Measurements from ENCODE around the gene SPAG9.

SPAG9 gene

GRCh38 chr17:51016099-51016498, 104.6 kb downstream of the SPAG9 start:
- Histone ChIP-seq H3K4me1 (ENCODE audit: control insufficient read depth, insufficient read depth, low read length) (no peaks in the 10 kb centered on the region), H3K4me3 (ENCODE audit: low read length) (no peak overlapping the region), H3K27me3 (ENCODE audit: control insufficient read depth, insufficient read depth, low read length) (no peaks in the 10 kb centered on the region), H3K36me3 (ENCODE audit: control insufficient read depth, insufficient read depth, low read length) (no peaks in the 10 kb centered on the region), H3K9ac (ENCODE audit: low read length) (no peak overlapping the region), H3K9me3 (ENCODE audit: control insufficient read depth, low read length) (no peaks in the 10 kb centered on the region)

DNA sequence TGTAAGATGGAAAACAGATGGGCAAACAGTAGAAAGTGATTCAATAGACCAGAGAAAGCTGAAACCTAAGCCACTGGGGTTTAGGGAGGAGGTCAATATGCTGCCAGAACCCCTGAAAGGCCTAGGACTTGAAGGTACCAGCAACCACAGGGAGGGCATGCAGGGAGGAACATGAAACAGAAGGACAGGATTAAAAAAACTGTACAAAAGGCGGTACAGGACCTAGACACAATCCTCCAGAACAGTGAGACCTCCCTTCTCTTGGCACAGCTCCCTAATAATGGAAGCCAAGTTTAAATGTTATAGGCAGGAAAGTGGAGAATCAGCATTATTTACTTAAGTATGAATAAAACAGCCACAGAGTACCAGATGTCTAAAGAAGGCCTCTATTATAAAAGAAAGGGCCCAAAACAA, 105.5 kb downstream of the SPAG9 start:
- H3K9ac ChIP-seq (ENCODE audit: low read length): no peak overlapping the region

GRCh38 chr17:51014129-51014528, 106.5 kb downstream of the SPAG9 start:
- Histone ChIP-seq H3K9ac (ENCODE audit: low read length) (no peak overlapping the region), H3K4me3 (ENCODE audit: low read length) (no peak overlapping the region), H3K9me3 (ENCODE audit: control insufficient read depth, low read length) (no peaks in the 10 kb centered on the region), H3K27me3 (ENCODE audit: control insufficient read depth, insufficient read depth, low read length) (no peaks in the 10 kb centered on the region), H3K4me1 (ENCODE audit: control insufficient read depth, insufficient read depth, low read length) (no peaks in the 10 kb centered on the region), H3K36me3 (ENCODE audit: control insufficient read depth, insufficient read depth, low read length) (no peaks in the 10 kb centered on the region)

More for the DNA sequence above, 105.5 kb downstream of the SPAG9 start:
- Histone ChIP-seq H3K9me3 (ENCODE audit: control insufficient read depth, low read length) (no peaks in the 10 kb centered on the region), H3K4me3 (ENCODE audit: low read length) (no peak overlapping the region), H3K36me3 (ENCODE audit: control insufficient read depth, insufficient read depth, low read length) (no peaks in the 10 kb centered on the region), H3K4me1 (ENCODE audit: control insufficient read depth, insufficient read depth, low read length) (no peaks in the 10 kb centered on the region), H3K27me3 (ENCODE audit: control insufficient read depth, insufficient read depth, low read length) (no peaks in the 10 kb centered on the region)

DNA sequence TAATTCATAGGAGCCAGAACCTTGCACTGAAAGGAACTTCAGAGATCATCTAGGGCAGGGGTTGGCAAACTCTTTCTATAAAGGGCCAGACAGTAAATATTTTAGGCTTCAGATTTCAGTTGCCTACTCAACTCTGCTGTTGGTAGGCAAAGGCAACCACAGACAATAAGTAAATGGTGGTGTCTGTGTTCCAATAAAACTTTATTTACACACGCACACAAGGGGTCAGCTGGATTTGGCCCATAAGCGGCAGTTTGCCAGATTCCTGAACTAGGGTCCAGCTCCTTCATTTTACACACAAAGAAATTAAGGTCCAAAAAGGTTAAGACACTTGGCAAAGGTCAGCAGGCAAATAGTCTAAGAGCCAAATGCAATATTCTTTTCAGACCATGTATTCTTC, 107.3 kb downstream of the SPAG9 start:
- Histone ChIP-seq H3K9ac (ENCODE audit: low read length) (no peak overlapping the region), H3K4me3 (ENCODE audit: low read length) (no peak overlapping the region), H3K27me3 (ENCODE audit: control insufficient read depth, insufficient read depth, low read length) (no peaks in the 10 kb centered on the region), H3K9me3 (ENCODE audit: control insufficient read depth, low read length) (no peaks in the 10 kb centered on the region), H3K4me1 (ENCODE audit: control insufficient read depth, insufficient read depth, low read length) (no peaks in the 10 kb centered on the region), H3K36me3 (ENCODE audit: control insufficient read depth, insufficient read depth, low read length) (no peaks in the 10 kb centered on the region)

GRCh38 chr17:51012538-51012937, 108.1 kb downstream of the SPAG9 start:
- H3K9ac ChIP-seq (ENCODE audit: low read length): no peak overlapping the region
- no peaks in the 10 kb centered on the region for H3K9me3 ChIP-seq (ENCODE audit: control insufficient read depth, low read length)
- no peaks in the 10 kb centered on the region for H3K4me1 ChIP-seq (ENCODE audit: control insufficient read depth, insufficient read depth, low read length)
- H3K27me3 ChIP-seq (ENCODE audit: control insufficient read depth, insufficient read depth, low read length): no peaks in the 10 kb centered on the region
- no peak overlapping the region for H3K4me3 ChIP-seq (ENCODE audit: low read length)
- H3K36me3 ChIP-seq (ENCODE audit: control insufficient read depth, insufficient read depth, low read length): no peaks in the 10 kb centered on the region

DNA sequence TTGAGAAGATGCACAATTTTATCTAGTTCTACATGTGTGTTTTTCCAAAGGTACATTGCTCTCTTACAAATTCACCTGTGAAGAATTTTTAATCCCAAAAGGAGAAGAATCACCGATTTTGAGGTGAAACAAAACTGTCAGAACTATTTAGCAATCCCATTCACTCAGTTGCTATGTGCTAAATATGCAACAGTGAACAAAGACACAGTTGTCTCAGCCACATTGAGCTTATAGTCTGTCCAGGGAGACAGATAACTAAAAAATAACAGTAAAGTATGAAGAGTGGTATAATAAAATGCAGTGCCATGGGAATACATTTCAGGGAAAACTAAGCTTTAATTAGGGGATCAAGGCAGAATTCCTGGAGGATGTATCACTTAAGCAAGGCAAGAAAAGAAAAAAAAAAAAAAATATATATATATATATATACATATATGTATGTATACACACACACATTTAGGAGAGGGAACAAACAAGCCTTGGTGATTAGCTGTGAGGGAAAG, 110.4 kb downstream of the SPAG9 start:
- H3K9ac ChIP-seq (ENCODE audit: low read length): no peak overlapping the region
- H3K36me3 ChIP-seq (ENCODE audit: control insufficient read depth, insufficient read depth, low read length): peaks cover 4% of the 10 kb centered on the region
- no peak overlapping the region for H3K4me3 ChIP-seq (ENCODE audit: low read length)

DNA sequence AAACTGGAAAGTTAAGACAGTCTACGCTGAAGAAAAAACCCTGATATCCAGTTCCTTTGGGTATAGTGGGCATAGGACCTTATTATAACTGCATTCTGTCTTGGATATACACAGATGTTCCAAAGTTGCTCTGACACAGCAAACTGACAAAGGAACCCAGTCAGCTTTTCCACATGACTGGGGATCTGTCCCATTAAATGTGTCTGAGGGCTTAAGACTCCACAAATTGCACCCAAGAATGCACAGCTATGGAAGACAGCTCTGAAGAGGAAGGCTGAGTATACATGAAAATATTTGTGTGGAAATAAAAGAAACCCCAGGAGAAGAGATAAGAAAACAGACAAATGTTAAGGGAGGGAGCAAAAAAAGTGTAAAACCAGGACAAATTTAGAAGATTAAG, 114.1 kb downstream of the SPAG9 start:
- Histone ChIP-seq H3K9ac (ENCODE audit: low read length) (no peak overlapping the region), H3K4me1 (ENCODE audit: control insufficient read depth, insufficient read depth, low read length) (no peaks in the 10 kb centered on the region), H3K27me3 (ENCODE audit: control insufficient read depth, insufficient read depth, low read length) (no peaks in the 10 kb centered on the region), H3K9me3 (ENCODE audit: control insufficient read depth, low read length) (no peaks in the 10 kb centered on the region), H3K36me3 (ENCODE audit: control insufficient read depth, insufficient read depth, low read length) (peaks cover 4% of the 10 kb centered on the region), H3K4me3 (ENCODE audit: low read length) (no peak overlapping the region)

More for the DNA sequence above, 110.4 kb downstream of the SPAG9 start:
- Histone ChIP-seq H3K27me3 (ENCODE audit: control insufficient read depth, insufficient read depth, low read length) (no peaks in the 10 kb centered on the region), H3K9me3 (ENCODE audit: control insufficient read depth, low read length) (no peaks in the 10 kb centered on the region), H3K4me1 (ENCODE audit: control insufficient read depth, insufficient read depth, low read length) (no peaks in the 10 kb centered on the region)

DNA sequence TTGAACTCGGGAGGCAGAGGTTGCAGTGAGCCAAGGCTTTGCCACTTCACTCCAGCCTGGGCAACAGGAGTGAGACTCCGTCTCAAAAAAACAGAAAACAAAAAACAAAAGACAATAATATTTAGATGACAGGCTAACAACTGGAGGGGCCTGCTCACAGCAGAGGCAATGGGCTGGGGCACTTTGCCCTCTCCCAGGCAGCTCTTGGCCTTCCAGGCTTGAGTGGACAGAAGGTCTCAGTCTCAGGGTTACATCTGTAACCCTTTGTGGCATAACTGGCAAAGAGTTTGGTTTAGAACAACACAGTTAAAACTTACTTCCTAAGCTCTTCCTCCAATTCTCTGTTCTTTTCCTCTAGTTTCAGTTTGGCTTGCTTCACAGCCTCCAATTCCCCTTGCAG, 114.9 kb downstream of the SPAG9 start:
- Histone ChIP-seq H3K9me3 (ENCODE audit: control insufficient read depth, low read length) (no peaks in the 10 kb centered on the region), H3K9ac (ENCODE audit: low read length) (no peak overlapping the region), H3K4me3 (ENCODE audit: low read length) (no peak overlapping the region), H3K27me3 (ENCODE audit: control insufficient read depth, insufficient read depth, low read length) (no peaks in the 10 kb centered on the region), H3K4me1 (ENCODE audit: control insufficient read depth, insufficient read depth, low read length) (no peaks in the 10 kb centered on the region), H3K36me3 (ENCODE audit: control insufficient read depth, insufficient read depth, low read length) (peaks cover 4% of the 10 kb centered on the region)

- Histone ChIP-seq H3K9me3 (ENCODE audit: control insufficient read depth, low read length) (no peaks in the 10 kb centered on the region), H3K36me3 (ENCODE audit: control insufficient read depth, insufficient read depth, low read length) (peaks cover 4% of the 10 kb centered on the region), H3K4me1 (ENCODE audit: control insufficient read depth, insufficient read depth, low read length) (no peaks in the 10 kb centered on the region), H3K9ac (ENCODE audit: low read length) (no peak overlapping the region), H3K4me3 (ENCODE audit: low read length) (no peak overlapping the region), H3K27me3 (ENCODE audit: control insufficient read depth, insufficient read depth, low read length) (no peaks in the 10 kb centered on the region)
Measured at GRCh38 chr17:51004249-51004648, 116.4 kb downstream of the SPAG9 start.

DNA sequence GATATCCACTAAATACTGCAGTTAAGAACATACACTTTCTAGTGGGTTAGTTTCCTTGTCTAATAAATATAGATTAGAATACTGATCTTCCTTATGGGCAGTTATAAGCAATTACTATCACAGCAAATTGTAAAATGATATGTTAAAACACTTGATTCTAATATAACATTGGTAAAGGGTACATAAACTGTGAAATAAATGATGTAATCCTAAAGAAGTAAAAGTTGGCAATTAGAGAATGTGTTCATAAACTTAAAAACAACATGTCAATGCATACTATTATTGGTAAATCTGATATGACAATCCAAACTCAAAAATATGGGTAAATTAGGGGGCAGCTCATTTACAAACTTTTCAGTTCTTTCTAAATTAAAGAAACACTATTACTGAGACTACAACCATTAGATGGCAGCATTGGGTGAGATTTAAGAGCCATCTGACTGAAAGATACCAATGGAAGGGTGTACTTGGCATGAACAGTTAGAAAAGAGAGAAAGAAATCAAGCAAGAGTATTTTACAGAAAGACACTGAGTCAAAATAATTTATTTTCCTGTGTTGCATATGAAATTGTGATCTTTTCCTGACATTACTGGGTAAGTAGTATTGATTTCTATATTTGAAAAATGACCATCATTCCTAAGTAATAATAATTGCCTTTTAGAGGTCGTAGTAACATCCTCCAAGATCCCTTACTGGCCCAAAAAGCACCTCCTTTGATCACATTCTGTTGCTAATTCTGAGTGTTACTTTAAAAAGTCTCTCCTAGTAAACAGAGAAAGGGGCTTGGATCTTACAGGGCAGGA, 119.6 kb downstream of the SPAG9 start:
- H3K36me3 ChIP-seq (ENCODE audit: control insufficient read depth, insufficient read depth, low read length): peaks cover 10% of the 10 kb centered on the region
- H3K4me3 ChIP-seq (ENCODE audit: low read length): no peak overlapping the region
- H3K4me1 ChIP-seq (ENCODE audit: control insufficient read depth, insufficient read depth, low read length): no peaks in the 10 kb centered on the region
- H3K9ac ChIP-seq (ENCODE audit: low read length): no peak overlapping the region
- no peaks in the 10 kb centered on the region for H3K27me3 ChIP-seq (ENCODE audit: control insufficient read depth, insufficient read depth, low read length)
- no peaks in the 10 kb centered on the region for H3K9me3 ChIP-seq (ENCODE audit: control insufficient read depth, low read length)

DNA sequence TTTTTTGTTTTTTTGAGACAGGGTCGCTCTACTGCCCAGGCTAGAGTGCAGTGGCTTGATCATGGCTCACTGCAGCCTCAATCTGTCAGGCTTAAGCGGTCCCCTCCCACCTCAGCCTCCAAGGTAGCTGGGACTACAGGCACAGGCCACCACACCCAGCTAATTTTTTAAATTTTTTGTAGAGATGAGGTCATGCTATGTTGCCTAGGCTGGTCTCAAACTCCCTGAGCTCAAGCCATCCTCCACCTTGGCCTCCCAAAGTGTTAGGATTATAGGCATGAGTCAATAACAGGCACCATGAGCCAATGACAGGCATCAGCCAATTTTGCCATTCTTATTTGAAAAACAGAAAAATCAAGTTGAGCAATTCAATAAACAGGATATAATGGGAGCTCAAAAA, 125.0 kb downstream of the SPAG9 start:
- no peak overlapping the region for H3K9ac ChIP-seq (ENCODE audit: low read length)
- no peaks in the 10 kb centered on the region for H3K9me3 ChIP-seq (ENCODE audit: control insufficient read depth, low read length)
- H3K4me3 ChIP-seq (ENCODE audit: low read length): no peak overlapping the region
- H3K27me3 ChIP-seq (ENCODE audit: control insufficient read depth, insufficient read depth, low read length): no peaks in the 10 kb centered on the region
- peaks cover 6% of the 10 kb centered on the region for H3K36me3 ChIP-seq (ENCODE audit: control insufficient read depth, insufficient read depth, low read length)
- no peaks in the 10 kb centered on the region for H3K4me1 ChIP-seq (ENCODE audit: control insufficient read depth, insufficient read depth, low read length)

GRCh38 chr17:50993544-50993943, 127.1 kb downstream of the SPAG9 start:
- Histone ChIP-seq H3K9ac (ENCODE audit: low read length) (no peak overlapping the region), H3K4me3 (ENCODE audit: low read length) (no peak overlapping the region), H3K9me3 (ENCODE audit: control insufficient read depth, low read length) (no peaks in the 10 kb centered on the region), H3K4me1 (ENCODE audit: control insufficient read depth, insufficient read depth, low read length) (no peaks in the 10 kb centered on the region), H3K27me3 (ENCODE audit: control insufficient read depth, insufficient read depth, low read length) (no peaks in the 10 kb centered on the region), H3K36me3 (ENCODE audit: control insufficient read depth, insufficient read depth, low read length) (peaks cover 2% of the 10 kb centered on the region)

All from mucosa of stomach (tissue), 1 donor.